Islet of Langerhans (tissue), 1 donor: ENCODE data around the gene TRIM33.
"Not testable (repeated sequence)": the region's sequence is repeated elsewhere in the genome, so short reads cannot be mapped to it uniquely, and the experiment has no call there.

Experiments used
- FAIRE-seq: peaks from one replicate; lab custom pipeline; 2011; peaks lifted over from hg19 to GRCh38; lab: Jason Lieb, UNC

The TRIM33 gene

DNA sequence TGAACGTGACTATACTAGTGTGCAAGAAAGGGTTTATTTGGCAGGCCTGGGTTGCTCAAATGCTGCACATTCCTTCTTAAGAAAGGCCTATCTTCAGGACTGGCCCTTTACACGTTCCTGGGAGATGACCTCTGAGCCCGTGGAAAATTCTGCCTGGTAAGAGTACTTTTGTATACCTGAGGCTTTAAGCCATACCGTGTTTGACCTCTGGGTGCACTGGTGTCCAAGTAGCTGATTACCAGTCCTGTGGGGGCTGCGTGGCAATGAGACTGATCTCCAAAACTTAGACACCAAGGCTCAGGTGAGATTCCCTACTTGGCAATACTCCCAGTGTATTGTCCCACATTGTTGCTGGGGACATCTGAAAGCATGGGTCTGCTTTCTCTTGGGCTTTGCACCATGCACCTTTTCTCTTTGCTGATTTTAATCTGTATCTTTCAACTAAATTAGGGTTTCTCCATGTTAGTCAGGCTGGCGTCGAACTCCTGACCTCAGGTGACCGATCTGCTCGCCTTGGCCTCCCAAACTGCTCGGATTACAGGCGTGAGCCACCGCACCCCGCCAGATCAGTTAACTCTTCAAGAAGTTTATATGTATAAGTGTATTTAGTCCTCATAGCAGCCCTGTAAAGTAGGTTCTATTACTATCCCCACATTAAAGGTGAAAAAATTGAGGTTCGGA lies 44.5 kb downstream of the TRIM33 start:
- FAIRE-seq: no peak

DNA sequence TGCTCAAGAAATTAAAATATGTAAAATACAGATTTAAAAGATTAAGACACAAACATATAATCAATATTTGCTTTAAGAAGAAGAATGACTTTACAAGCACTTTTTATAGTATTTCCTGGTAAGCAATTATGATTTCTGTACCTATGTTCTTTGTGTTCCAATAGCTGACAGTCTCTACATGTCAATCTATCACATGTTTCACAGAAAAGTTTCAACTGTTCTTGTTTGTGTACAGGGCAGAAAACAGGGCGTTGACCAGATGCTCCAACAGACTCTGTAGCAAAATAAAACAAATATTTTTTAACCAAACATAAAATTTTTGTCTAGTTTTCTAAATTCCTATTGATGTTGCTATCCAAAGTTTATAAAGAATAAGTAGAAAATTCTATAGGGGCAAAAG lies 48.0 kb downstream of the TRIM33 start:
- no peak for FAIRE-seq

DNA sequence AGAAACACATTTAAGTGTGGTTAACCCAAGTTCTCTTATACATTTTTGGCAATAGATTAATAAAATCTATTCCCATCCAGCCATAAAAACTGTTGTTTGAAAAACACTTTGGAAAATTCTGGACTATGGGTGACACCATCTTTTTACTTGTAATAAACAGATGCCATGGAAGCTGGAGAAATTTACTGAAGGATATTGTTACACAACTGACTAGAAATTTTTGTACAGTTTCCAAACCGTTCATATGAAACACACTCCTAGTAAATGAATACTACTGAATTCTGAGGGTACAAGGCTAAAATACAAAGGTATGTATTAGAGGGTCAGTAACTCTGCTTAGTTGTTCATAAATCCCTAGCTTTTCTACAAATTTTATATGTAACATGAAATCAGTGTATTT lies 48.7 kb downstream of the TRIM33 start:
- no peak for FAIRE-seq

DNA sequence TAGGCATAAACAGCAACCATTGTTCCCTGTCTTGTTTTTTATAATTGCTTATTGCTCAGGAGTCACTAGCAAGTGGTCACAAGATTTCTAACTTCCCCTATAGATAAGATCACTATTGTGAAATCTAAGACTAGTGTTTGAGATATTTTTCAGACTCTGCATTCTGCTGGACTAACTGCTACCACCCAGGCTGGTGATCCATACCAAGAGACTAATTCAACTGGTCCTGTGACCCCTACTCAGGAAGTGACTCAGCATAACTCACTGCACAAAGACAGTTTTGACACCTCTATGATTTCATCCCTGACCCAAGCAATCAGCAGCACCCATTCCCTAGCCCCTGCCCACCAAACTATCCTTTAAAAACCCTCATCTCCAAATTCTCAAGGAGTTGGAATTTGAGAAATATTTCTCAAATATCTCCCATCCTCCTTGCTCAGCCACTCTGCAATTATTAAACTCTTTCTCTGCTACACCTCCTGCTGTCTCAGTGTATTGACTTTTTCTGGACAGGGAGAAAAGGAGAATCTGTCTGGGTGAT lies 52.7 kb downstream of the TRIM33 start:
- FAIRE-seq: no peak

DNA sequence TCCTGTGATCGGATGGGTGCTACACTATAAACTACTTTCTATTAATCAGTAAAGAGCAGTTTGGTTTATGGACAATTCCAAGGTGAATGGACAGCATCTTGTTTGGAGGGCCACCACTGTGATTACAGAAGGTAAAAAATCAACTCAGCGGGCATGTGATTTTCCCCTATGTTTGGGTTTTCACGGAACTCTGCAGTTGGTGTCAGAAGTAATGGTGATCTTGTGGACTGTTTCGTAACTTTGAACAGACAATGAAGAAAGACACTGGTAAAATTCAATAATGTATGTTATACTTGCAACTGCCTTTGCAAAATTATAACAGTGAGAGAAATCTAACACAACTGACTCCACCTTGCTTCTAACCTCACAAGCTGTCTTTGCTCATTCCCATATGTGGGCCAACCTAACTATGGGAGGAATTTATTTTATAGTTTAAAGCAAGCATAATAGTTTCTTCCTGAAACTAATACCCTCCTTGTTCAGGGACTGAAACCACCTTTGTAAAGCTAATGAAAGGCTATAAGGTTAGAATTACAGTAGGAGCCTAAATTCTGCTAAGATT lies 53.2 kb downstream of the TRIM33 start:
- FAIRE-seq: no peak

DNA sequence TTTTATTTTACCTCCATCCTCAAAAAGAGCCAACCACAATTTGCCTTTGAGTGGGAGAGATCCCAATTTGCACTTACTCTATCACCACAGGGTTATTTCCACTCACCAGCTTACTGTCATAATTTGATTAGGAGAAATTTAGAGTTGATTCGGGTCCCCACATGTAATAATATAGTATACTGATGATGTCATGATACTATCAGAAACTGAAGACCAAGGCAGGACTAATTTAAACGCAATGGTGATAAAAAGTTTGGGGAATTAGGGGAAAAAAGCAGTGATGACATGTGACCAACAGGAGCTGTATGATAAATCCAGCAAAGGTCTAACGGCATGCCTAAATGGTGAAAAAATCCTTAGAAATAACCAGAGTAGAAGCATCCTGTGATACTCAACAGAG lies 54.4 kb downstream of the TRIM33 start:
- no peak for FAIRE-seq

DNA sequence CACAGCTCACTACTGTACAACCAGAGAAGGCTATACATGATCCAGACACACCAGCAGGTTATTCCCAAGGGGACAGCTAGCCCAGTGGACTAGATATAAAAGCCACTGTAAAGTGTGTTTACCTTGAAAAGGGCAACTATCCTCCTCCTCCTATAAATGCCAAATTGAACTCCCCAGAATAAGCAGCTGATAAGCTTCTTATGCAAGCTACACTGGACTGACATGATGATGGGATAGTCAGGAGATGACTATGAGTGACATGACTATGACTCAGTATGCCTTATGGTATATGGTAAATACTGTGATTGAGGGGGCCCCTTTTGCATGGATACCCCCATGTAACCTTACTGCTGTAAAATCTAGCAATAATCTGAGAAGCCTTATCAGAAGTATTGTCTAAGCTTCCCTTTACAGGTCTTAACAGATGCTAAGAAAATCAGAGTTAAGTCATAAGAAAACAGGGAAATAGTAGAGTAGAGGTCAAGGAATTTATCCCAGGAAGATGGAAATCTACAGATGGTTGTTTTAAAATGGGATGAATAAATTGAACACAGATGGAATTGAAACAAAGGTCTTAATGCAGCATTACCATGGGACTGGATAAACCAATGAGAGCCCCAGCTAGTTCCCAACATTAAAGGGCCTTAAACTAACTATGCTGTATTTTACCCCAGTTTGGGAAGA lies 55.8 kb downstream of the TRIM33 start:
- no peak for FAIRE-seq

DNA sequence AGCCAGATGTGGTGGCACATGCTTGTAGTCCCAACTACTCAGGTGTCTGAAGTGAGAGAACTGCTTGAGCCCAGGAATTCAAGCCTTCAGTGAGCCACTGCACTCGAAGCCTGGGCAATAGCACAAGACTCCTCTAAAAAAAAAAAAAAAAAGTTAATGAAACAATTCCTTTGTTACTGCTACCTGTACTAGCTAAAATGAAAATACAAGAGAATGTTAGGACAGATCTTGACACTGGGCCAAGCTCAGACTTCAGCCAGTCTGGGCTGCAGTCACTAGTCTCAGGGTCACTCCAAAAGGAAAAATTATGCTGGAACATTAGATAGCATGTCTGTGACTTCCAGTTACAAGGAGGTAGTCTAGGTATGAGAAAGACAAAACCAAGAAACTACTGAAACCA lies 56.5 kb downstream of the TRIM33 start:
- no peak for FAIRE-seq

DNA sequence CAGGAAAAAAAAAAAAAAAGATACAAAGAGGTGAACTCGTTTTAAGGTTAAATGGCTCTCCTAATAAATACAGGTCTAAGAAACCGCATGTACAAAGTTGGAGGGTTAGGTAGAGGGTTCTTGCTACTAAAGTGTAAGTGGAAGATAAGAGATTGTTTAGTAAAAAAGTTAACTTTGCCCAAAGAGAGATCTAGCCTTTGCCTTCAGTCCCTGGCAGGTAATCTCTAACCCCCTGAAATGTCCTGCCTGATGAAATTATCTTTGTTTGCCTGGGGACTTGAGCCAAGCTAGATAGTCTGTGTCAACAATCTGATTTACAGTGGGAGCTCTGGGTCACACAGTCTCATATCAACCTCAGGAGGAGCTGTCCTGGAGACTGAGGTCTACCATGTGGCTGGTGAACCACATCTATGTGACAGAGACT lies 57.6 kb downstream of the TRIM33 start:
- FAIRE-seq: no peak

DNA sequence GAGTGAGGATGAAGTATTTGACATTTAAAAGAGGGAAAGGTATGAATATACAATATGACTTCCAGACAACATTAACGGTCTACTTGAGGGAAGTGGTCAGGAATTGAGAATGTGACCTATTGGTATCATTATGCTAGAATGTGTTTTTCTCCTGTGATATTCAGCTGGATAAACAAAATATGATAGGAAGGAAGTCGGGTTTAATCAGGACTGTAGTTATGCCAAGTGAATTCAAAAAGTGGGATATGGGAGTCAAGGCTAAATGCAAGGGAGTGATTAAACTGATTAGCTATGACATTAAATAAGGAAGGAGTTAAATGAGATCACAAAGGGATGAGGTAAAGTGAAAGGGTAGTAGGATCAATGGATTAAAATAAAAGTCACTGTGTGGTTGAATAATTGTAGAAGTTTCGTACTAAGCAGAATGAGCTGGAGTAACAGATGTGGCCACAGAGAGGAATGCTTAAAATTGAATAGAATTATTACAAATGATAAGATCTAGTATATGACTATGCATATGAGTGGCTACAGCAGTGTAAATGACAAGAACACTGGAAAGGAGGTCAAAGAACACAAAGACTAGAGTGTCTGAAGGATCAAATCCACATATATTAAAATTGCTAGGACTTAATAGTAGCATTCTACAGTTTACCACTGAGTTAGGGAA lies 62.5 kb downstream of the TRIM33 start:
- no peak for FAIRE-seq

DNA sequence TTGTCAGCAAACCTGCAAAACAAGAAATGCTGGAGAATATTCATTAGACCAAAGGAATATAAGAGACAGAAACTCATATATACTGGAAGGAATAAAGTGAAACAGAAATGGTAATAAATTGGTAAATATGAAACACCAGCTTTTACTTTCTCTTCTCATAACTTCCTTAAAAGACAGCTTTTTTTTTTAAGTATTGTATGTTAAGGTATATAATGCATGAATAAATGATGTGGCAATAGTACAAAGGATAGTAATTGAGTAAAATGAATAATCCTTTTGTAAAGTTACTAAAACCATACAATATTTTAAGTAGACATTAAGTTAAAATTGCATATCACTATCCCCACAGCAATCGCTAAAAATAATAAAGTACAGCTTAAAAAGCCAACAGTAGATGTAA lies 64.8 kb downstream of the TRIM33 start:
- FAIRE-seq: no peak

DNA sequence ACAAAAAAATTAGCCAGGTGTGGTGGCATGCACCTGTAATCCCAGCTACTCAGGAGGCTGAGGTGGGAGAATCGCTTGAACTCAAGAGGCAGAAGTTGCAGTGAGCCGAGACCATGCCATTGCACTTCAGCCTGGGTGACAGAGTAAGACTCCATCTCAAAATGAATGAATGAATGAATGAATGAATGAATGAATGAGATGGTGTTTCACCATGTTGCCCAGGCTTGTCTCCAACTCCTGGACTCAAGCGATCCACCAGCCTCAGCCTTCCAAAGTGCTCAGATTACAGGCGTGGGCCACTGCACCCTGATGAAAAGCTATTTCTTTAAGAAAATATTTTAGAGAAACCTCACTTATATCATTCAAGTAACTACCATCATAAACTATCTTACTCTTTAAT lies 67.8 kb downstream of the TRIM33 start:
- not testable (repeated sequence) for FAIRE-seq

DNA sequence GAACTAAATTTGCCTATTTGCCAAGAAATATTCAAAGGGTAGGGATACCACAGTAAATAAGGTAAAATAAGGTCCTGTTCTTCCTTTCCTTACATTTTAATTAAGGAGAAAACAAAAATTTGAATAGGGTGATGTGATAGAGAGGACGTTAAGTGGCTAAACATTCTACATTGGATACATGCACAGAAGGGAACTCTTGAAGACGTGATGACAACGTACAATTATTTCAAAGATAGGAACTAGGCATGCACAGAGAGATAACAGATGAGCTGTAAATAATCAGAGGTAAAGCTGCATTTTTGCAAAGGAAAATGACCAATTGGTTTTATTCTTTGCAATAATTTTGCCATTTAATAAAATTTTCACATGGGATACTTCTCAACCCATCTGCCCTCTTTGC lies 69.7 kb downstream of the TRIM33 start:
- FAIRE-seq: no peak

DNA sequence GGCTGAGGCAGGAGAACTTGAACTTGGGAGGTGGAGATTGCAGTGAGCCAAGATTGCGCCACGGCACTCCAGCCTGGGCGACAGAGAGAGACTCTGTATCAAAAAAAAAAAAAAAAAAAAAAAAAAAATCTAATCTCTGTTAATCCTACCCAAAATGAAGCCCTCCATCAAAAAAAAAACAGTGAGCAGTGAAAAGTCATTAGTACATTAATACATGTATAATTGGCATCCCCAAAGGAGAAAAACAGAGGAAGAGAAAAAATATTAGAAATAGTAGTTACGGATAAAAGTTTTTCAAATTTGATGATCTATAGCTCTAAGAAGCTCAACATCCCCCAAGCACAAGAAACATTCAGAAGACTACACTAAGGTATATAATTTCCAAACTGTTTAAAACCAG lies 71.6 kb downstream of the TRIM33 start:
- no peak for FAIRE-seq

DNA sequence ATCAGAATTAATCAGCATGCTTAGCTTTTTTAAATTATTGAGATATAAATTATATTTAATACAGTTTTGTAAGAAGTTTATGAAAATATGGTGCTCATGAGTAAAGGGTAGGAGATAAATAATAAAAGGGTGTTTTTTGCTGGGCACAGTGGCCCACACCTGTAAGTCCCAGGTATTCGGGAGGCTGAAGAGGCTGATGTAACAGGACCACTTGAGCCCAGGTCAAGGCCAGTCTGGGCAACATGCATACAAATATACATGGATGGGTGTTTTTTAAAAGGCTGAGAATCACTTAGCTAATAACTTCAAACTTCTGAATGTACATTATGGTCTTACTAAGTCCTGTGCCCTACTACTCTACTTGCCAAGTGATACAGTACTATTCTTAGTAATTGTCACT lies 73.2 kb downstream of the TRIM33 start:
- no peak for FAIRE-seq

DNA sequence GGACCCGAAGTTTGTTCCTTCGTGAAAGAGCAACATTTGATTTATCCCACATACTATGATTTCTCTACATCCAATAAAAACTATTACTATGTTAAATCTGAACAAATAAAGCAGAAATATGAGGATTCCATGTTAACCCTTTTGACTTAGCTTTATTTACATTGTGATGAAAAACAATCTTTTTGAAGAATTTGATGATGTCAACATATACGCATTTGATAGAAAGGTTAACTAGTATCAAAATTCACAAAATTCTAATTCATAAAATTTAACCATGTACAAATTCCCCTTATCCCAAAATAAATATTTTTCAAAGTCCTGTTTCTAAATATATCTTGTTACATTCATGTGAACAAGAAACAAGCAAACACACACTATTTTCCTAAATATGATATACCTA lies 74.2 kb downstream of the TRIM33 start:
- no peak for FAIRE-seq

DNA sequence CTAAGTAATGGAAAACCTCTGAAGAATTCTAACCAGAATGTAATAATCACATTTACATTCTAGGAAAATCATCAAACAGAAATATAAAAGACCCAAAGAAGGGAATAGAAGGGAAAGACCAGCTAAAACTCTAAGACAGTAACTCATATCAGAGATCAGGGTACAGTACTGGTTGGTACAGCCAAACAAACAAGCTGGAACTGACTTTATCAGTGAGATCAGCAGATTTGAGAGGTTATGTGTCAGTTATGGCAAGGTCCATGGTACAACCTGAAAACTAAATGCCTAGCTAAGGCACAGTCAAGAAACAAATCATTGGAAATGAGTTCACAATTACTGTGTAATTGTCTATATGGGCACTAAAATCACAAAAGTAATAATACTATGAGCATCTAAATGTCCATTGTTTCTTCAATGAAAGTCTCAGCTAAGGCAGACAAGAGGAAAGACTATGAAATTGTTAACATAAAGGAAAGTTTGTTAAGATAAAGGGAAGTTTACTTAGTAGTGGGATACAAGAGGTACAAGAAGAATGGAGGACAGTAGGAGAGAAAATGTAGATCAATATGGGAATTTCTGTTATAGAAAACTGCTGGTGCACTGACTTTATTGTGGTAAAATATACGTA lies 75.8 kb downstream of the TRIM33 start:
- FAIRE-seq: no peak

DNA sequence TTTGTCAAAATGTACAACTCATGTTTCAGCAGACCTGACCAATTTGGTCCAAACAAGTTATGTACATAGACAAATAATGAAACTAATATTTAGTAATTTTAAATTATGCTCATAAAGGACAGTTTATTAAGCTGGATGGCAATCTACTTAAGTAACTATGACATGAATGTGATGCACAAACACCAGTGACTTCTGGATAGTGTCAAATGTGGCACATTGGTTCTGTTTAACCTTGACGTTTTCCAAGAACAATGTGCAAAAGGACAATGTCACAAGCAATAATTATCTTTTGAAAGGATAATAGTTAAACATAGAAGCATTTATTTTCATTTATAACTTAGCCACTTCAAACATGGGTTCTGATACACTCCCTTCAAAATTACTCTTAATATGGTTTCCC lies 80.0 kb downstream of the TRIM33 start:
- FAIRE-seq: no peak

DNA sequence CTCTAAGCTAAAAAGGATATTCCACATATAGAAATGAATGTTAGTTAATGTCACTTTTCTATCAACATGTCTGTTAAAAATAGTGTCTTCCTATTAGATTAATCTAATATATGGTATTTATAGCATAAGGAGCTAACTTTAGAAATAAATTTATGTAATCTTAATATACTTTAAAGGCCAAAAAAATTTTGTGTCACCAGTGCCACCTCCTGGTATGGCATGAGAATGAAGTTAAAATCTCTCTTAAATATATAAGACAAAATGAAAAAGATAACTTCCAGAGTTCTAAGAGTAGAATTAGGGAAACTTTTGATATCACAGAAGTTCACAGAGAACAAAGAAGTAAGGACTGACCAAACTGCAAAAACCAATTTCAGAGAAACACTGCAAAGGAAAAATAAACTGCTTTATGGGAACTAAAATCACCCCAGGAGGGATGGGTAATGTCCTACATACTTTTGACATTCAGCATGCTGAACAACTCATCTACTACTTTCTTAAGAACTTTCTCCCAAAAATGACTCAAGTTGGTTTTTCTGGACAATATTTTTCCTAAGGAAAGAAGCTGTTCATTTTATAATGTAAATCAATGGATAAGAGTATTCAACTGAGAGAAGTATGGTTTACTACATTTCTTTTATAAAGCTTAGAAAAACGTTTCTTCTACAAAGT lies 82.8 kb downstream of the TRIM33 start:
- peak; percentile 36 for FAIRE-seq

DNA sequence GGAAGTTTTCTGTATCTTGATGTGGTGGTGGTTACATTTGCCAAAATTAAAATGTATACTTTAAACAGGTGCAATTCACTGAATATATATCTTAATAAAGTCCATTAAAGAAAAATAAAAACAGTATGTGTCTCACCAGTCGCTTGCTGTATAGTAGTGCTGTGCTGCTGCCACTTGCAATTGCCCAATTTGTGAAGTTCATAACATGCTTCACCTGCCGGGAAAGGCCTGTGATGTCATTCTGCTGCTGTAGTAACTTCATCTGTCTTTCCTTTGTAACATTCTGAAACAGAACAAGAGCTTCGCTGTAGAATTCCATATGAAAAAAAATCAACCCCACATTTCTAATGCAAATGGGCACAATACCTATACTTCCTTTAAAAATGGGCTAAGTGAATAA lies 83.4 kb downstream of the TRIM33 start:
- FAIRE-seq: no peak

DNA sequence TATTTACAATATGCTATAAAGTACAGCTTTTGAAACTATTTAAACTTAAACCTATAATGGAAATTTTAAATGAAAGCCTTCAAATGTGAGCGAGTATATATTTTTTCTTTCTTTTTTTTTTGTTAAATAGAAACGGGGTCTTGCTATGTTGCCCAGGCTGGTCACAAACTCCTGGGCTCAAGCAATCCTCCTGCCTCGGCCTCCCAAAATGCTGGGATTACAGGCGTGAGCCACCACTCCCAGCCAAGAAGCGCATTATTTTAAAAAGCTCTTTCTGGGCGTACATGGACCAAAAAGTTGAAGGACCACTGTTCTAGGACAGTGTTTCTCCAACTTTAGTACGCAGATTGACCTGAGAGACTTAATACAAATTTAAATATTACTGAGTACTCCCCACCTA lies 87.5 kb downstream of the TRIM33 start:
- FAIRE-seq: no peak

DNA sequence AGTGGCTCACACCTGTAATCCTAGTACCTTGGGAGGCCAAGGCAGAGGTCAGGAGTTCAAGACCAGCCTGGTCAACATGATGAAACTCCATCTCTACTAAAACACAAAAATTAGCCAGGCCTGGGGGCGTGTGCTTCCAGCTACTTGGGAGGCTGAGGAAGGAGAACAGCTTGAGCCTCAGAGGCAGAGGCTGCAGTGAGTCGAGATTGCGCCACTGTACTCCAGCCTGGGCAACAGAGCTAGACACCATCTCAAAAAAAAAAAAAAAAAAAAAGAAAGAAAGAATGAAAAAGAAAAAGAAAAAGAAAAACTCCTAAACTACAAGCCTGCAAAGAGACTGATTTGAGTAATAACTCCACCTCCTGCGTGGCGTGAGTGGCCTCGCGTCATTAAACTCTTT lies 92.1 kb downstream of the TRIM33 start:
- not testable (repeated sequence) for FAIRE-seq
